Nephron progenitor cell (in vitro differentiated cells): ENCODE data around the gene PRIM2.
"Not testable (repeated sequence)": the region's sequence is repeated elsewhere in the genome, so short reads cannot be mapped to it uniquely, and the experiment has no call there.

Experiments used
- DNase-seq: peaks from one replicate; pipeline ENCODE4 v3.0.0; 2021
- H3K27ac Mint-ChIP-seq: 2 replicates; pipeline ENCODE4 v1.8.0; 2021; ENCODE audit warnings: mild to moderate bottlenecking, moderate library complexity, mixed read lengths
- H3K27me3 Mint-ChIP-seq: 2 replicates; pipeline ENCODE4 v1.8.0; 2021; ENCODE audit warnings: mild to moderate bottlenecking, low read depth, mixed read lengths; ENCODE audit not compliant: poor library complexity
- H3K36me3 Mint-ChIP-seq: 2 replicates; pipeline ENCODE4 v1.8.0; 2021; ENCODE audit warnings: low read depth, mixed read lengths
- H3K4me1 Mint-ChIP-seq: 2 replicates; pipeline ENCODE4 v1.8.0; 2021; ENCODE audit warnings: mixed read lengths
- H3K4me3 Mint-ChIP-seq: 2 replicates; pipeline ENCODE4 v1.8.0; 2021; ENCODE audit warnings: mild to moderate bottlenecking, moderate library complexity, mixed read lengths
- H3K9me3 Mint-ChIP-seq: 2 replicates; pipeline ENCODE4 v1.8.0; 2021; ENCODE audit warnings: mild to moderate bottlenecking, moderate library complexity, mixed read lengths
- CTCF ChIP-seq: fragments of 200-600 bp; sonication (generic); IDR thresholded peaks from 2 replicates; pipeline ENCODE4 v1.5.0; 2021; ENCODE audit warnings: antibody characterized with exemption

The PRIM2 gene

GRCh38 chr6:57362340-57362739, 44.9 kb downstream of the PRIM2 start:
- not testable (repeated sequence) for H3K4me1 Mint-ChIP-seq, DNase-seq, H3K27ac Mint-ChIP-seq, H3K4me3 Mint-ChIP-seq, H3K27me3 Mint-ChIP-seq, H3K9me3 Mint-ChIP-seq
- peaks cover 20% of the 10 kb centered on the region for H3K36me3 Mint-ChIP-seq

GRCh38 chr6:57365076-57365583, 47.7 kb downstream of the PRIM2 start:
- H3K4me3 Mint-ChIP-seq, H3K9me3 Mint-ChIP-seq, H3K27ac Mint-ChIP-seq, H3K27me3 Mint-ChIP-seq, DNase-seq, H3K4me1 Mint-ChIP-seq: not testable (repeated sequence)
- H3K36me3 Mint-ChIP-seq = peaks cover 17% of the 10 kb centered on the region

- H3K36me3 Mint-ChIP-seq = peaks cover 21% of the 10 kb centered on the region
- H3K4me1 Mint-ChIP-seq, DNase-seq, H3K4me3 Mint-ChIP-seq, H3K9me3 Mint-ChIP-seq, H3K27ac Mint-ChIP-seq, H3K27me3 Mint-ChIP-seq: not testable (repeated sequence)
Observed at GRCh38 chr6:57368965-57369731, 51.7 kb downstream of the PRIM2 start.

GRCh38 chr6:57371779-57372178, 54.3 kb downstream of the PRIM2 start:
- peaks cover 16% of the 10 kb centered on the region for H3K9me3 Mint-ChIP-seq

GRCh38 chr6:57374764-57375163, 57.3 kb downstream of the PRIM2 start:
- H3K27ac Mint-ChIP-seq, H3K27me3 Mint-ChIP-seq, DNase-seq: not testable (repeated sequence)

More at GRCh38 chr6:57371779-57372178, 54.3 kb downstream of the PRIM2 start:
- H3K36me3 Mint-ChIP-seq = peaks cover 32% of the 10 kb centered on the region
- H3K4me1 Mint-ChIP-seq, DNase-seq, H3K27ac Mint-ChIP-seq, H3K27me3 Mint-ChIP-seq, H3K4me3 Mint-ChIP-seq: not testable (repeated sequence)

GRCh38 chr6:57376083-57376482, 58.7 kb downstream of the PRIM2 start:
- not testable (repeated sequence) for DNase-seq, H3K27ac Mint-ChIP-seq, H3K4me1 Mint-ChIP-seq, H3K4me3 Mint-ChIP-seq, H3K27me3 Mint-ChIP-seq
- Mint-ChIP-seq H3K36me3 (peaks cover 47% of the 10 kb centered on the region), H3K9me3 (peaks cover 16% of the 10 kb centered on the region)

More at GRCh38 chr6:57374764-57375163, 57.3 kb downstream of the PRIM2 start:
- not testable (repeated sequence) for H3K4me3 Mint-ChIP-seq, H3K4me1 Mint-ChIP-seq
- Mint-ChIP-seq H3K9me3 (peaks cover 16% of the 10 kb centered on the region), H3K36me3 (peaks cover 41% of the 10 kb centered on the region)

- H3K27me3 Mint-ChIP-seq, H3K4me1 Mint-ChIP-seq, H3K27ac Mint-ChIP-seq, DNase-seq, H3K4me3 Mint-ChIP-seq: not testable (repeated sequence)
- Mint-ChIP-seq H3K36me3 (peaks cover 47% of the 10 kb centered on the region), H3K9me3 (peaks cover 22% of the 10 kb centered on the region)
Observed at GRCh38 chr6:57389038-57389592, 71.7 kb downstream of the PRIM2 start.

GRCh38 chr6:57390818-57391217, 73.4 kb downstream of the PRIM2 start:
- not testable (repeated sequence) for H3K27me3 Mint-ChIP-seq, H3K4me3 Mint-ChIP-seq, H3K27ac Mint-ChIP-seq, DNase-seq, H3K4me1 Mint-ChIP-seq
- H3K9me3 Mint-ChIP-seq = peaks cover 39% of the 10 kb centered on the region
- peaks cover 59% of the 10 kb centered on the region for H3K36me3 Mint-ChIP-seq

- not testable (repeated sequence) for H3K4me3 Mint-ChIP-seq, DNase-seq, H3K4me1 Mint-ChIP-seq, H3K27me3 Mint-ChIP-seq, H3K27ac Mint-ChIP-seq
- Mint-ChIP-seq H3K36me3 (peaks cover 71% of the 10 kb centered on the region), H3K9me3 (peaks cover 52% of the 10 kb centered on the region)
Observed at GRCh38 chr6:57392047-57392446, 74.6 kb downstream of the PRIM2 start.

- not testable (repeated sequence) for H3K27me3 Mint-ChIP-seq, H3K27ac Mint-ChIP-seq, DNase-seq, H3K4me3 Mint-ChIP-seq
- H3K36me3 Mint-ChIP-seq = peaks cover 26% of the 10 kb centered on the region
- peaks cover 13% of the 10 kb centered on the region for H3K4me1 Mint-ChIP-seq
- H3K9me3 Mint-ChIP-seq = peaks cover 15% of the 10 kb centered on the region
Observed at GRCh38 chr6:57419341-57419740, 101.9 kb downstream of the PRIM2 start.

- Mint-ChIP-seq H3K4me1 (peaks cover 14% of the 10 kb centered on the region), H3K36me3 (peaks cover 15% of the 10 kb centered on the region), H3K9me3 (peaks cover 7% of the 10 kb centered on the region), H3K27ac (no peak overlapping the region), H3K4me3 (no peak overlapping the region), H3K27me3 (no peaks in the 10 kb centered on the region)
- TF ChIP-seq CTCF = no peak
- no peak for DNase-seq
Observed at GRCh38 chr6:57421503-57421902, 104.1 kb downstream of the PRIM2 start.
